ENCODE results near the gene NUP43.
"Not testable (repeated sequence)": the region's sequence is repeated elsewhere in the genome, so short reads cannot be mapped to it uniquely, and the experiment has no call there.

Gene NUP43

DNA sequence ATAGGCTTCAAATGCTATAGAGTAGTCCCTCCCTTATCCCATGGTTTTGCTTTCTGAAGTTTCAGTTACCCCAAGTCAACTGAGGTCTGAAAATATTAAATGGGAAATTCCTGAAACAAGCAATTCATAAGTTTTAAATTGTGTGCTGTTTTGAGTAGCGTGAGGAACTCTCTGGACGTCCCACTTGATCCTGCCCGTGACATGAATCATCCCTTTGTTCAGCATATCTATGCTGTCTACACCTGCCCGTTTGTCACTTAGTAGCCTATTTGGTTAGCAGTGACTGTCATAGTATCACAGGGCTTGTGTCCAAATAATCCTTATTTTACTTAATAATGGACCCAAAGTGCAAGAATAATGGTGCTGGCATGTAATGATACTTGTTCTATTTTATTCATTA lies 8.2 kb upstream of the NUP43 start:
- H3K27ac ChIP-seq: no peak overlapping the region
- TF ChIP-seq, protein P1, sequence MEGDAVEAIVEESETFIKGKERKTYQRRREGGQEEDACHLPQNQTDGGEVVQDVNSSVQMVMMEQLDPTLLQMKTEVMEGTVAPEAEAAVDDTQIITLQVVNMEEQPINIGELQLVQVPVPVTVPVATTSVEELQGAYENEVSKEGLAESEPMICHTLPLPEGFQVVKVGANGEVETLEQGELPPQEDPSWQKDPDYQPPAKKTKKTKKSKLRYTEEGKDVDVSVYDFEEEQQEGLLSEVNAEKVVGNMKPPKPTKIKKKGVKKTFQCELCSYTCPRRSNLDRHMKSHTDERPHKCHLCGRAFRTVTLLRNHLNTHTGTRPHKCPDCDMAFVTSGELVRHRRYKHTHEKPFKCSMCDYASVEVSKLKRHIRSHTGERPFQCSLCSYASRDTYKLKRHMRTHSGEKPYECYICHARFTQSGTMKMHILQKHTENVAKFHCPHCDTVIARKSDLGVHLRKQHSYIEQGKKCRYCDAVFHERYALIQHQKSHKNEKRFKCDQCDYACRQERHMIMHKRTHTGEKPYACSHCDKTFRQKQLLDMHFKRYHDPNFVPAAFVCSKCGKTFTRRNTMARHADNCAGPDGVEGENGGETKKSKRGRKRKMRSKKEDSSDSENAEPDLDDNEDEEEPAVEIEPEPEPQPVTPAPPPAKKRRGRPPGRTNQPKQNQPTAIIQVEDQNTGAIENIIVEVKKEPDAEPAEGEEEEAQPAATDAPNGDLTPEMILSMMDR (conservative IDR thresholded peaks at IDR 0.05): no peak

DNA sequence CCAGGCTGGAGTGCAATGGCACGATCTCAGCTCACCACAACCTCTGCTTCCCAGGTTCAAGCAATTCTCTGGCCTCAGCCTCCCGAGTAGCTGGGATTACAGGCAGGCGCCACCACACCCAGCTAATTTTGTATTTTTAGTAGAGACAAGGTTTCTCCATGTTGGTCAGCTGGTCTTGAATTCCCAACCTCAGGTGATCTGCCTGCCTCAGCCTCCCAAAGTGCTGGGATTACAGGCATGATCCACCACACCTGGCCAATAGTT lies 7.0 kb upstream of the NUP43 start:
- H3K27ac ChIP-seq: not testable (repeated sequence)

GRCh38 chr6:149752600-149753373 lies 6.5 kb upstream of the NUP43 start:
- H3K27ac ChIP-seq: peak overlapping the region; percentile 93; the same call in 1 of the 2 replicates
- TF ChIP-seq, protein P1 (conservative IDR thresholded peaks at IDR 0.05): no peak

DNA sequence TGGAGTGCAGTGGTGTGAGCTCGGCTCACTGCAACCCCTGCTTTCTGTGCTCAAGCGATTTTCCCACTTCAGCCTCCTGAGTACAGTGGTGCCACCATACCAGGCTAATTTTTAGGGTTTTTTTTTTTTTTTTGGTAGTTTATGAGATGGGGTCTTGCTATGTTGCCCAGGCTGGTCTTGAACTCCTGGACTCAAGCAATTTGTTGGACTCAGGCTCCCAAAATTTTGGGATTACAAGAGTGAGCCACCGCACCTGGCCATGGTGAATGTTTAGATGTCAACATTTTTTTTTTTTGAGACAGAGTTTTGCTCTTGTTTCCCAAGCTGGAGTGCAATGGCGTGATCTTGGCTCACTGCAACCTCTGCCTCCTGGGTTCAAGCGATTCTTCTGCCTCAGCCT lies 5.6 kb upstream of the NUP43 start:
- H3K27ac ChIP-seq: peak overlapping the region; percentile 93

DNA sequence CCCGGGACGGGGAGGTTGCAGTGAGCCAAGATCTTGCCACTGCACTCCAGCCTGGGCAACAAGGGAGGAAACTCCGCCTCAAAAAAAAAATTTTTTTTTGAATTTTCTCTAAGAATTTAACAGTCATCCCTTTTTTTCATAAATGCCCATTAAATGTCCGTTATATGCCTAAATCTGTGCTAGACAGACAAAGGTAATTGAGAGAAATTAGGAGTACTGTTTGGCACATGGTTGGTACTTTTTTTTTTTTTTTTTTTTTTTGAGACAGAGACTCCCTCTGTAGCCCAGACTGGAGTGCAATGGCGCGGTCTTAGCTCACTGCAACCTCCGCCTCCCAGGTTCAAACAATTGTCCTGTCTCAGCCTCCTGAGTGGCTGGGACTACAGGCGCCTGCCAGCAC lies 4.9 kb upstream of the NUP43 start:
- peak overlapping the region; percentile 93 for H3K27ac ChIP-seq
- TF ChIP-seq, protein P1 (conservative IDR thresholded peaks at IDR 0.05): no peak

- TF ChIP-seq, protein P1 (conservative IDR thresholded peaks at IDR 0.05): no peak
- peak overlapping the region; percentile 93 for H3K27ac ChIP-seq
Measured at GRCh38 chr6:149750136-149750609, 3.8 kb upstream of the NUP43 start.

DNA sequence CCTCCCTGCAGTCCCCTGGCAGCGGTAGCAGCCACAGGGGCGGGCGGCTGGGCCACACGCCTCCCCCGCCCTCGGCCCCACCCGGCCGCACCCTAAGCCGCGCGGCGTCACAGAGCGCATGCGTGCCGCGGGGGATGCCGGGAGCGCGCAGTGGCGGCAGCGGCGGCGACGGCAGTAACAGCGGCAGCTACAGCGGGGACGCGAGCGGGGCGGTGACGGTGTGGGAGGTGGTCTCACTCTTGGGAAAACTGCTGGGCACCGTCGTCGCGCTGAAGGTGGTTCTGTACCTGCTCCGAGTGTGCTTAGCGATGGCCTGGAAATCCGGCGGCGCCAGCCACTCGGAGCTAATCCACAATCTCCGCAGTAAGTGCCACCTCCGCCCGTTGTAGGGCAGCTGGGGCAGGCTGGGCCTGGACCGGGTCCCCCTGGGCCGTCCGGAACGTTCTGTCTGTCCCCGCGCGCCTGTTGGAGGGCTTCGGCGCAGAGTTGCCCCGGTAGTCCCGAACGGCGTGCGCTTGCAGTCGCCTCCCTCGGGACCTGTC lies 3.3 kb upstream of the NUP43 start, which contains the start of gene PCMT1:
Gene PCMT1, plus strand, starts transcription at position 148 of the 542 bp plus-strand sequence. Its CDS starts 161 bp downstream, at position 309.
- H3K27ac ChIP-seq: peak within 1 kb of the TSS; percentile 93
- TF ChIP-seq, protein P1 (conservative IDR thresholded peaks at IDR 0.05): no peak

DNA sequence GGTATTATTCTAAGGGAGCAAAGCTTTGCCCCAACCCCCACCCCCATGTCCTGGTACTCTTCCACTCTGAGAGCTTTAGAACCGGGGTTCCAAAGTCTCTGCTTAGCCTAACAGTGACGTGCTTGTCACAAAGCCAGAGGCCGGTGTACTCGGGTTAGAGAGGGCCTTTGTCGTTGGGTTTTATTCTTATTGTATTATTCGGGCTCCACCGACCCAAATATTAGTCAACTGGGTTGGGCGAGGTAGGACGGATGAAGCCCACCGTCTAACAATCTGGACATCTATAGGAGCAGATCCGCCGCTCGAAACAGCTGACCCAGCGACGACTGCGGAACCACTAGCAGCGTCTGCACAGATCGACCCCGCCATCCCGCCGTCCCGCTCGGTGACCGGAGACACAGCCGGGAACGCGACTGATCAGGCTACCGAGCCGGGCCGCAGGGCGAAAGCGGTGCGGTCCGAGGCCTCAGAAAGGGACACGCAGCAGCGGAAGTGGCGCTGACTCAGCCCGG lies 2.8 kb upstream of the NUP43 start:
- peak overlapping the region; percentile 93 for H3K27ac ChIP-seq

DNA sequence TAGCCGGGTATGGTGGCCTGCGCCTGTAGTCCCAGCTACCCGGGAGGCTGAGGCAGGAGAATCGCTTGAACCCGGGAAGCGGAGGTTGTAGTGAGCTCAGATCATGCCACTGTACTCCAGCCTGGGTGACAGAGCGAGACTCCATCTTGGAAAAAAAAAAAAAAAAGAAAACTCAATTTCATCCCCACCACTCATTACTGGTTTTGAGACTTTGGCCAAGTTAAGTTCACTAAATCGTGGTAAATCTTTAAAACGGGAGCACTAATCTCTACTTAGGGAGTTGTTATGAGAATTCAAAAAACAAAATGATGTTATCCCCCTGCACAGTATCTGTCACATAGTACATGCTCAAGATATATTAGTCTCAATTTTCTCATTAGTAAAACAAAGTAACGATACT lies 1.1 kb downstream of the NUP43 start:
- H3K27ac ChIP-seq: peak overlapping the region; percentile 80

Measured in VCaP (cell line).